Epithelial cell of proximal tubule (primary cell): ENCODE results near the gene CLASP2. TPM values are rescaled to one million over a fixed set of nuclear protein-coding genes. Genes with fewer than 3 reads are reported as not detected.
"Not testable (repeated sequence)": the region's sequence is repeated elsewhere in the genome, so short reads cannot be mapped to it uniquely, and the experiment has no call there.

ENCODE experiments used
- DNase-seq: peaks from one replicate; pipeline ENCODE4 v3.0.0-alpha.2; 2011; ENCODE audit warnings: low read depth
- H3K4me3 ChIP-seq: 2 replicates; pipeline ENCODE4 v1.5.1; 2011; ENCODE audit warnings: low read depth, mild to moderate bottlenecking, low read length
- CTCF ChIP-seq: conservative IDR thresholded peaks from 2 replicates; pipeline ENCODE4 v1.5.1; 2012; ENCODE audit warnings: low read depth, mild to moderate bottlenecking, low read length
- total RNA-seq: library from RNA; depleted of rRNA; stranded (reverse); fragments of >200 nt; gene quantifications from 2 replicates; pipeline ENCODE4 v1.2.3, GENCODE V29; 2015

CLASP2 gene
- total RNA-seq, 1 donor from 2014 or later: 23.7 TPM

- TF ChIP-seq CTCF: no peak
- DNase-seq: no peak
- H3K4me3 ChIP-seq: no peak overlapping the region
Observed at GRCh38 chr3:33456756-33457155, 261.3 kb downstream of the CLASP2 start.

DNA sequence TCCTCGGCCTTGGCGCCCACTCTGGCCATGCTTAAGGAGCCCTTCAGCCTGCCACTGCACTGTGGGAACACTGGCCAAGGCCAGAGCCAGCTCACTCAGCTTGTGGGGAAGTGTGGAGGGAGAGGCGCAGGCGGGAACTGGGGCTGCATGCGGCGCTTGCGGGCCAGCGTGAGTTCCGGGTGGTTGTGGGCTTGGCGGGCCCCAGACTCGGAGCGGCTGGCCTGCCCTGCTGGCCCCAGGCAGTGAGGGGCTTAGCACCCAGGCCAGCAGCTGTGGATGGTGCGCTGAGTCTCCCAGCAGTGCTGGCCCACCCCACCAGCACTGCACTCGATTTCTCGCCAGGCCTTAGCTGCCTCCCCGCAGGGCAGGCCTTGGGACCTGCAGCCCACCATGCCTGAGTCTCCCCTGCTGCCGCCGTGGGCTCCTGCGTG, 264.7 kb downstream of the CLASP2 start:
- H3K4me3 ChIP-seq: no peak overlapping the region
- TF ChIP-seq CTCF: no peak

GRCh38 chr3:33451994-33452393, 266.1 kb downstream of the CLASP2 start:
- DNase-seq: not testable (repeated sequence)

More for the DNA sequence above, 264.7 kb downstream of the CLASP2 start:
- no peak for DNase-seq

GRCh38 chr3:33447958-33448357, 270.1 kb downstream of the CLASP2 start:
- no peak for DNase-seq
- no peak for TF ChIP-seq CTCF
- no peak overlapping the region for H3K4me3 ChIP-seq

More at GRCh38 chr3:33451994-33452393, 266.1 kb downstream of the CLASP2 start:
- not testable (repeated sequence) for H3K4me3 ChIP-seq

GRCh38 chr3:33447256-33447625, 270.8 kb downstream of the CLASP2 start:
- not testable (repeated sequence) for H3K4me3 ChIP-seq

More at GRCh38 chr3:33447256-33447625, 270.8 kb downstream of the CLASP2 start:
- not testable (repeated sequence) for DNase-seq

Other genes with a start within 250 kb of the CLASP2 start
- gene PDCD6IP, start 80.4 kb upstream of the CLASP2 start, total RNA-seq: 71.3 and 103 TPM in 2 replicates